ENCODE data around the gene AGAP2. TPM values are rescaled to one million over a fixed set of nuclear protein-coding genes. Genes with fewer than 3 reads are reported as not detected.

AGAP2 gene
- total and polyA plus RNA-seq, 2 of the 13 experiments (the other 11 are each of a cell fraction or from before 2014, with no cell fraction given): 0.38 to 0.45 TPM

DNA sequence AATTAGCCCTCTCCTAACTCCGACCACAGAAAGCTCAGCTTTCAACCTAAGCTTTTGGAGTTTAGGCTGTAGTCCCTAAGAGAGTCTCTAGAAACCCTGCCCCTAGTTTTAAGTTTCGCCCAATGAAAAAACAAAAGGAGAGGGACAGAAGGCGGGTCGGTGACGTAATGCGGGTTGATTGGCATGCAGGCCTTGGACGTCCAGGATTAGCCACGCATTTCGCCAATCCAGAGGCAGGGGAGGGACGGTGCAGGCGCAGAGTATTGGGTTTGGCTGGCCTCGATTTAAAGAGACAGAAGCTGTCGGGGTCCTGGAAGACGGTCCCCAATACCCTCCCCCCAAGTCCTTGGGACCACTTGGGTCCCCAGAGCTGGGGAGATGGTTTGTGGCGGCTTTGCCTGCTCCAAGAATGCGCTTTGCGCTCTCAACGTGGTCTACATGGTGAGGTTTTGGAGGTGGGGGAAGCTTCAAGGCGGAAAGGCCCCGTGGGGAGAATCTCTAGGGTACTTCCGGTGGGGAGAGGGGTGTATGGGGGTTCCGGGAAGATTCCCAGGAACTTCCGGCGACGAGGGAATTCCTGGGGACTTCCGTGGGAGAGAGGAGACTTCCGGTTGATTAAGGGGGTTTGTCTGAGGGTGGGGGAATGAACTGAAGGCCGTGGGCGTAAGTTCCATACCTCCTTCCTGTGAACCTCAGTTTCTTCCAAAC is 6.4 kb upstream of the AGAP2 start, which contains the start of gene TSPAN31 (continued):
- no peak for TF ChIP-seq ZNF562 (CRISPR knock-in tag; IDR thresholded peaks at IDR 0.05; ENCODE audit: borderline replicate concordance)
- TF ChIP-seq NFATC3 (CRISPR knock-in tag; IDR thresholded peaks at IDR 0.05): no peak
- TF ChIP-seq ZNF143 (CRISPR knock-in tag; IDR thresholded peaks at IDR 0.05): no peak
- no peak for TF ChIP-seq STAT5B (CRISPR knock-in tag; IDR thresholded peaks at IDR 0.05)
- TF ChIP-seq, protein P1, sequence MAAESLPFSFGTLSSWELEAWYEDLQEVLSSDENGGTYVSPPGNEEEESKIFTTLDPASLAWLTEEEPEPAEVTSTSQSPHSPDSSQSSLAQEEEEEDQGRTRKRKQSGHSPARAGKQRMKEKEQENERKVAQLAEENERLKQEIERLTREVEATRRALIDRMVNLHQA (CRISPR knock-in tag; IDR thresholded peaks at IDR 0.05): no peak
- TF ChIP-seq RARA (CRISPR knock-in tag; IDR thresholded peaks at IDR 0.05): no peak
- TF ChIP-seq ZNF326 (CRISPR knock-in tag; IDR thresholded peaks at IDR 0.05; ENCODE audit: borderline replicate concordance): no peak
- TF ChIP-seq SP140L (CRISPR knock-in tag; IDR thresholded peaks at IDR 0.05; ENCODE audit: borderline replicate concordance): no peak
- no peak for TF ChIP-seq KLF11 (CRISPR knock-in tag; IDR thresholded peaks at IDR 0.05)
- TF ChIP-seq XBP1 (CRISPR knock-in tag; IDR thresholded peaks at IDR 0.05): no peak
- TF ChIP-seq THAP11 (CRISPR knock-in tag; IDR thresholded peaks at IDR 0.05): peak; percentile 66; the same call in 1 of the 2 replicates
- TF ChIP-seq MIER3 (CRISPR knock-in tag; IDR thresholded peaks at IDR 0.05; ENCODE audit: borderline replicate concordance): no peak; the same call in 1 of the 2 replicates
- no peak for TF ChIP-seq ZFAT (CRISPR knock-in tag; conservative IDR thresholded peaks at IDR 0.05)
- TF ChIP-seq, protein P2, sequence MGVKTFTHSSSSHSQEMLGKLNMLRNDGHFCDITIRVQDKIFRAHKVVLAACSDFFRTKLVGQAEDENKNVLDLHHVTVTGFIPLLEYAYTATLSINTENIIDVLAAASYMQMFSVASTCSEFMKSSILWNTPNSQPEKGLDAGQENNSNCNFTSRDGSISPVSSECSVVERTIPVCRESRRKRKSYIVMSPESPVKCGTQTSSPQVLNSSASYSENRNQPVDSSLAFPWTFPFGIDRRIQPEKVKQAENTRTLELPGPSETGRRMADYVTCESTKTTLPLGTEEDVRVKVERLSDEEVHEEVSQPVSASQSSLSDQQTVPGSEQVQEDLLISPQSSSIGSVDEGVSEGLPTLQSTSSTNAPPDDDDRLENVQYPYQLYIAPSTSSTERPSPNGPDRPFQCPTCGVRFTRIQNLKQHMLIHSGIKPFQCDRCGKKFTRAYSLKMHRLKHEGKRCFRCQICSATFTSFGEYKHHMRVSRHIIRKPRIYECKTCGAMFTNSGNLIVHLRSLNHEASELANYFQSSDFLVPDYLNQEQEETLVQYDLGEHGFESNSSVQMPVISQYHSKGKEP (CRISPR knock-in tag; IDR thresholded peaks at IDR 0.05): no peak
- TF ChIP-seq MAFG (CRISPR knock-in tag; IDR thresholded peaks at IDR 0.05): no peak
- TF ChIP-seq NFRKB (IDR thresholded peaks at IDR 0.05): no peak
- TF ChIP-seq, protein P3, sequence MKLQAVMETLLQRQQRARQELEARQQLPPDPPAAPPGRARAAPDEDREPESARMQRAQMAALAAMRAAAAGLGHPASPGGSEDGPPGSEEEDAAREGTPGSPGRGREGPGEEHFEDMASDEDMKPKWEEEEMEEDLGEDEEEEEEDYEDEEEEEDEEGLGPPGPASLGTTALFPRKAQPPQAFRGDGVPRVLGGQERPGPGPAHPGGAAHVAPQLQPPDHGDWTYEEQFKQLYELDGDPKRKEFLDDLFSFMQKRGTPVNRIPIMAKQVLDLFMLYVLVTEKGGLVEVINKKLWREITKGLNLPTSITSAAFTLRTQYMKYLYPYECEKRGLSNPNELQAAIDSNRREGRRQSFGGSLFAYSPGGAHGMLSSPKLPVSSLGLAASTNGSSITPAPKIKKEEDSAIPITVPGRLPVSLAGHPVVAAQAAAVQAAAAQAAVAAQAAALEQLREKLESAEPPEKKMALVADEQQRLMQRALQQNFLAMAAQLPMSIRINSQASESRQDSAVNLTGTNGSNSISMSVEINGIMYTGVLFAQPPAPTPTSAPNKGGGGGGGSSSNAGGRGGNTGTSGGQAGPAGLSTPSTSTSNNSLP (IDR thresholded peaks at IDR 0.05; ENCODE audit: low read depth, low read length): no peak
- TF ChIP-seq HHEX (CRISPR knock-in tag; IDR thresholded peaks at IDR 0.05): no peak
- TF ChIP-seq, protein P4, sequence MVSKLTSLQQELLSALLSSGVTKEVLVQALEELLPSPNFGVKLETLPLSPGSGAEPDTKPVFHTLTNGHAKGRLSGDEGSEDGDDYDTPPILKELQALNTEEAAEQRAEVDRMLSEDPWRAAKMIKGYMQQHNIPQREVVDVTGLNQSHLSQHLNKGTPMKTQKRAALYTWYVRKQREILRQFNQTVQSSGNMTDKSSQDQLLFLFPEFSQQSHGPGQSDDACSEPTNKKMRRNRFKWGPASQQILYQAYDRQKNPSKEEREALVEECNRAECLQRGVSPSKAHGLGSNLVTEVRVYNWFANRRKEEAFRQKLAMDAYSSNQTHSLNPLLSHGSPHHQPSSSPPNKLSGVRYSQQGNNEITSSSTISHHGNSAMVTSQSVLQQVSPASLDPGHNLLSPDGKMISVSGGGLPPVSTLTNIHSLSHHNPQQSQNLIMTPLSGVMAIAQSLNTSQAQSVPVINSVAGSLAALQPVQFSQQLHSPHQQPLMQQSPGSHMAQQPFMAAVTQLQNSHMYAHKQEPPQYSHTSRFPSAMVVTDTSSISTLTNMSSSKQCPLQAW (CRISPR knock-in tag; IDR thresholded peaks at IDR 0.05): 0 out of 2 replicates have a peak, but pooled peaks have one; percentile 36
- no peak for TF ChIP-seq RFX1 (IDR thresholded peaks at IDR 0.05)
- TF ChIP-seq ZNF572 (CRISPR knock-in tag; IDR thresholded peaks at IDR 0.05): no peak
- TF ChIP-seq, protein P5, sequence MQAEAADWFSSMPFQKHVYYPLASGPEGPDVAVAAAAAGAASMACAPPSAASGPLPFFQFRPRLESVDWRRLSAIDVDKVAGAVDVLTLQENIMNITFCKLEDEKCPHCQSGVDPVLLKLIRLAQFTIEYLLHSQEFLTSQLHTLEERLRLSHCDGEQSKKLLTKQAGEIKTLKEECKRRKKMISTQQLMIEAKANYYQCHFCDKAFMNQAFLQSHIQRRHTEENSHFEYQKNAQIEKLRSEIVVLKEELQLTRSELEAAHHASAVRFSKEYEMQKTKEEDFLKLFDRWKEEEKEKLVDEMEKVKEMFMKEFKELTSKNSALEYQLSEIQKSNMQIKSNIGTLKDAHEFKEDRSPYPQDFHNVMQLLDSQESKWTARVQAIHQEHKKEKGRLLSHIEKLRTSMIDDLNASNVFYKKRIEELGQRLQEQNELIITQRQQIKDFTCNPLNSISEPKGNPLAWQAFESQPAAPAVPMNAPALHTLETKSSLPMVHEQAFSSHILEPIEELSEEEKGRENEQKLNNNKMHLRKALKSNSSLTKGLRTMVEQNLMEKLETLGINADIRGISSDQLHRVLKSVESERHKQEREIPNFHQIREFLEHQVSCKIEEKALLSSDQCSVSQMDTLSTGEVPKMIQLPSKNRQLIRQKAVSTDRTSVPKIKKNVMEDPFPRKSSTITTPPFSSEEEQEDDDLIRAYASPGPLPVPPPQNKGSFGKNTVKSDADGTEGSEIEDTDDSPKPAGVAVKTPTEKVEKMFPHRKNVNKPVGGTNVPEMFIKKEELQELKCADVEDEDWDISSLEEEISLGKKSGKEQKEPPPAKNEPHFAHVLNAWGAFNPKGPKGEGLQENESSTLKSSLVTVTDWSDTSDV (CRISPR knock-in tag; IDR thresholded peaks at IDR 0.05): no peak
- TF ChIP-seq, protein P6, sequence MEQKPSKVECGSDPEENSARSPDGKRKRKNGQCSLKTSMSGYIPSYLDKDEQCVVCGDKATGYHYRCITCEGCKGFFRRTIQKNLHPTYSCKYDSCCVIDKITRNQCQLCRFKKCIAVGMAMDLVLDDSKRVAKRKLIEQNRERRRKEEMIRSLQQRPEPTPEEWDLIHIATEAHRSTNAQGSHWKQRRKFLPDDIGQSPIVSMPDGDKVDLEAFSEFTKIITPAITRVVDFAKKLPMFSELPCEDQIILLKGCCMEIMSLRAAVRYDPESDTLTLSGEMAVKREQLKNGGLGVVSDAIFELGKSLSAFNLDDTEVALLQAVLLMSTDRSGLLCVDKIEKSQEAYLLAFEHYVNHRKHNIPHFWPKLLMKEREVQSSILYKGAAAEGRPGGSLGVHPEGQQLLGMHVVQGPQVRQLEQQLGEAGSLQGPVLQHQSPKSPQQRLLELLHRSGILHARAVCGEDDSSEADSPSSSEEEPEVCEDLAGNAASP (CRISPR knock-in tag; IDR thresholded peaks at IDR 0.05; ENCODE audit: borderline replicate concordance): no peak
